ENCODE results near the gene CPSF3. TPM values are rescaled to one million over a fixed set of nuclear protein-coding genes. Genes with fewer than 3 reads are reported as not detected.

CPSF3 gene
- total and polyA plus RNA-seq, 2 of the 13 experiments (the other 11 are each of a cell fraction or from before 2014, with no cell fraction given), result 19.8 to 93.0 TPM

GRCh38 chr2:9498210-9498609 is 74.8 kb downstream of the CPSF3 start:
- Histone ChIP-seq H3K4me1 (ENCODE audit: insufficient read depth, low read length) (no peaks in the 10 kb centered on the region), H3K4me2 (ENCODE audit: low read depth, low read length) (no peak overlapping the region), H3K9ac (ENCODE audit: insufficient read depth, low read depth, low read length) (no peak overlapping the region), H3K27me3 (ENCODE audit: control insufficient read depth in 1 of 2, insufficient read depth in 2 of 2, low read length in 2 of 2) (no peaks in the 10 kb centered on the region), H4K20me1 (ENCODE audit: insufficient read depth, low read length) (no peaks in the 10 kb centered on the region), H3K36me3 (replicated peaks in 1 of 2; ENCODE audit: control insufficient read depth in 1 of 2, insufficient read depth in 2 of 2, low read length in 2 of 2) (peaks cover 28 to 59% of the 10 kb centered on the region in 2 experiments), H3K79me2 (ENCODE audit: insufficient read depth, low read length) (no peaks in the 10 kb centered on the region), H3K4me3 (replicated peaks in 1 of 3; ENCODE audit: insufficient read depth in 1 of 3, low read depth in 2 of 3, low read length in 3 of 3) (no peak overlapping the region), H3K9me3 (ENCODE audit: low read length) (no peaks in the 10 kb centered on the region), H3K27ac (ENCODE audit: extremely low read length, insufficient read depth, low read length) (no peak overlapping the region), H2AFZ (ENCODE audit: low read length) (no peak overlapping the region)
- ChIA-PET CTCF (ENCODE audit: low intra/inter-chr PET ratio, low total read pairs) (no interaction called here), POLR2A (interaction anchor here (1.4 kb wide), 1 partner anchor 133 kb away, joined by 3 read pairs; the partner anchor contains the start of gene YWHAQ)
- ATAC-seq, result no peak
- BruUV-seq (replicated peaks), result no TSS peak
- in situ Hi-C loops (cut with HindIII; ENCODE audit: extremely low pct_ligation_motif_present, low pct_unique_long_range_greater_than_20kb), result no loop called here
- intact Hi-C loops (cut with micrococcal nuclease; ENCODE audit: unreplicated experiment), result no loop called here
- FAIRE-seq, result no peak
- WGBS (ENCODE audit: low lambda C conversion rate), result 92% methylated on average over 1 of the region's 1 CpG
- no peak for DNase-seq (ENCODE audit: low spot score)
- no peak for TF ChIP-seq ZBTB8A (CRISPR knock-in tag; IDR thresholded peaks at IDR 0.05; ENCODE audit: borderline replicate concordance, low read depth)
- TF ChIP-seq PCBP2 (optimal IDR thresholded peaks at IDR 0.05; ENCODE audit: low read depth, low read length, poor library complexity, severe bottlenecking), result no peak
- TF ChIP-seq TGIF2 (CRISPR knock-in tag; IDR thresholded peaks at IDR 0.05), result no peak
- TF ChIP-seq BATF2 (CRISPR knock-in tag; IDR thresholded peaks at IDR 0.05), result no peak
- no peak for TF ChIP-seq ELF4 (CRISPR knock-in tag; IDR thresholded peaks at IDR 0.05; ENCODE audit: borderline replicate concordance)
- TF ChIP-seq CREBL2 (CRISPR knock-in tag; IDR thresholded peaks at IDR 0.05; ENCODE audit: borderline replicate concordance), result no peak
- TF ChIP-seq ZNF660 (CRISPR knock-in tag; IDR thresholded peaks at IDR 0.05; ENCODE audit: borderline replicate concordance, low read depth), result no peak
- TF ChIP-seq REXO4 (CRISPR knock-in tag; IDR thresholded peaks at IDR 0.05; ENCODE audit: borderline replicate concordance), result no peak
- TF ChIP-seq GLMP (CRISPR knock-in tag; IDR thresholded peaks at IDR 0.05; ENCODE audit: borderline replicate concordance), result no peak
- TF ChIP-seq, protein P1, sequence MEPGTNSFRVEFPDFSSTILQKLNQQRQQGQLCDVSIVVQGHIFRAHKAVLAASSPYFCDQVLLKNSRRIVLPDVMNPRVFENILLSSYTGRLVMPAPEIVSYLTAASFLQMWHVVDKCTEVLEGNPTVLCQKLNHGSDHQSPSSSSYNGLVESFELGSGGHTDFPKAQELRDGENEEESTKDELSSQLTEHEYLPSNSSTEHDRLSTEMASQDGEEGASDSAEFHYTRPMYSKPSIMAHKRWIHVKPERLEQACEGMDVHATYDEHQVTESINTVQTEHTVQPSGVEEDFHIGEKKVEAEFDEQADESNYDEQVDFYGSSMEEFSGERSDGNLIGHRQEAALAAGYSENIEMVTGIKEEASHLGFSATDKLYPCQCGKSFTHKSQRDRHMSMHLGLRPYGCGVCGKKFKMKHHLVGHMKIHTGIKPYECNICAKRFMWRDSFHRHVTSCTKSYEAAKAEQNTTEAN (CRISPR knock-in tag; conservative IDR thresholded peaks at IDR 0.05), result no peak
- no peak for TF ChIP-seq ZNF740 (CRISPR knock-in tag; IDR thresholded peaks at IDR 0.05)
- TF ChIP-seq PTBP1 (IDR thresholded peaks at IDR 0.05; ENCODE audit: low read depth, low read length, poor library complexity, severe bottlenecking), result no peak
- TF ChIP-seq ZNF333 (CRISPR knock-in tag; IDR thresholded peaks at IDR 0.05; ENCODE audit: borderline replicate concordance), result no peak
- TF ChIP-seq, protein P2, sequence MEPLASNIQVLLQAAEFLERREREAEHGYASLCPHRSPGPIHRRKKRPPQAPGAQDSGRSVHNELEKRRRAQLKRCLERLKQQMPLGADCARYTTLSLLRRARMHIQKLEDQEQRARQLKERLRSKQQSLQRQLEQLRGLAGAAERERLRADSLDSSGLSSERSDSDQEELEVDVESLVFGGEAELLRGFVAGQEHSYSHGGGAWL (CRISPR knock-in tag; IDR thresholded peaks at IDR 0.05), result no peak
- TF ChIP-seq ATF1 (CRISPR knock-in tag; IDR thresholded peaks at IDR 0.05), result no peak
- no peak for TF ChIP-seq MEF2D (CRISPR knock-in tag; IDR thresholded peaks at IDR 0.05)
- no peak for TF ChIP-seq ZFYVE20 (CRISPR knock-in tag; IDR thresholded peaks at IDR 0.05; ENCODE audit: borderline replicate concordance, low read depth)
- no peak for TF ChIP-seq ZNF639 (CRISPR knock-in tag; conservative IDR thresholded peaks at IDR 0.05)
